SH-SY5Y (cell line): Measurements from ENCODE around the gene AREL1.

ENCODE experiments used
- GATA2 ChIP-seq: IDR thresholded peaks from 2 replicates; pipeline ENCODE4 v1.6.1; 2011; ENCODE audit warnings: mild to moderate bottlenecking, low read depth, low read length
- GATA3 ChIP-seq: IDR thresholded peaks from 2 replicates; pipeline ENCODE4 v1.6.1; 2011; ENCODE audit warnings: low read depth, mild to moderate bottlenecking, low read length, moderate library complexity

DNA sequence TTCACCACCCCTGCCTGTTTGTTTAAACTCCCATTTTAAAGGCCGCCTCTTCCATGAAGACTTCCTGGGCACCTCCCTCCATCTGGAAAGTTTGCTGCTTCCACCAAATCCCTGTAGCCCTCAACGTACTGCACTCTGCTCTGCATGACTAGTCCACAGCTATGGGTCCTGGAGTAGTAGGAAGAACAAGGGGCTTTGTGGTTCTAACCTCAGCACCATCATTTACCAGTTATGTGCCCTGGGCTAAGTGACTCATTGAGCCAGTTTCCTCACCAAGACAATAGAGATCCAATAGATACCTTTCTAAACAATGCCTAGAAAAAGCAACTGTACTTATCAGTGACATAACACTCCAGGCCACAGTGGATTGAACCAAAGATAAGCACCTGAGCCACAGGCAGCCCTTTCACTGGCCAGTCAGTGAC is 92.4 kb downstream of the AREL1 start:
- TF ChIP-seq GATA2 (no peak), GATA3 (no peak)
